ENCODE data around the gene OTUB2. TPM values are rescaled to one million over a fixed set of nuclear protein-coding genes. Genes with fewer than 3 reads are reported as not detected.
A peak's percentile ranks its signal among the peaks of the same experiment; 100 is the strongest.

The OTUB2 gene
- total RNA-seq, 1 donor from 2014 or later = 0.27 TPM

DNA sequence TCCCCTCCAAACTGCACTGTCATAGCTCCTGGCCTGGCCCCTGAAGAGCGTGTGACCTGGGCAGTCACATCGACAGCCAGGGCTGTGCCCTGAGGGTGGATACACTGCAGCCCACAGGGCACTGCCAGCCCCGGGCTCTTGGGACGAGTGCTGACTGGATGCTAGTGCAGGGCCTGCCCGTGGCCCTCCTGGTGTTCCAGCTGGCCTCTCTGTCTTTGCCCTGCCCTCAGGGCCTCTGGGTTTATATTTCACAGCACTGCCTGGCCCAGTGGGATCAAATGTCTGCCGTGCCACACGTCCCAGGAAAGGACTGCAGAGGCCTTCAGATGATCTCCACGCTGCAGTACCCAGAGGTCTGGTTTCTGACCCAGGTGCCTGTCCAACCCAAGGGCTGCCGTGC lies 39.2 kb upstream of the OTUB2 start:
- peak overlapping the region; percentile 89 for H3K27ac ChIP-seq (replicated peaks)
- H3K36me3 ChIP-seq = no peaks in the 10 kb centered on the region
- peaks cover 46% of the 10 kb centered on the region for H3K4me1 ChIP-seq
- intact Hi-C loops (cut with micrococcal nuclease) = no loop called here
- peak overlapping the region; percentile 50 for H3K4me3 ChIP-seq
- TF ChIP-seq, protein P1, sequence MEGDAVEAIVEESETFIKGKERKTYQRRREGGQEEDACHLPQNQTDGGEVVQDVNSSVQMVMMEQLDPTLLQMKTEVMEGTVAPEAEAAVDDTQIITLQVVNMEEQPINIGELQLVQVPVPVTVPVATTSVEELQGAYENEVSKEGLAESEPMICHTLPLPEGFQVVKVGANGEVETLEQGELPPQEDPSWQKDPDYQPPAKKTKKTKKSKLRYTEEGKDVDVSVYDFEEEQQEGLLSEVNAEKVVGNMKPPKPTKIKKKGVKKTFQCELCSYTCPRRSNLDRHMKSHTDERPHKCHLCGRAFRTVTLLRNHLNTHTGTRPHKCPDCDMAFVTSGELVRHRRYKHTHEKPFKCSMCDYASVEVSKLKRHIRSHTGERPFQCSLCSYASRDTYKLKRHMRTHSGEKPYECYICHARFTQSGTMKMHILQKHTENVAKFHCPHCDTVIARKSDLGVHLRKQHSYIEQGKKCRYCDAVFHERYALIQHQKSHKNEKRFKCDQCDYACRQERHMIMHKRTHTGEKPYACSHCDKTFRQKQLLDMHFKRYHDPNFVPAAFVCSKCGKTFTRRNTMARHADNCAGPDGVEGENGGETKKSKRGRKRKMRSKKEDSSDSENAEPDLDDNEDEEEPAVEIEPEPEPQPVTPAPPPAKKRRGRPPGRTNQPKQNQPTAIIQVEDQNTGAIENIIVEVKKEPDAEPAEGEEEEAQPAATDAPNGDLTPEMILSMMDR (IDR thresholded peaks at IDR 0.05; ENCODE audit: borderline replicate concordance) = no peak
- DNase-seq = peak; percentile 69
- H3K9me3 ChIP-seq (replicated peaks) = no peaks in the 10 kb centered on the region
- H3K27me3 ChIP-seq (ENCODE audit: low read depth) = no peaks in the 10 kb centered on the region

DNA sequence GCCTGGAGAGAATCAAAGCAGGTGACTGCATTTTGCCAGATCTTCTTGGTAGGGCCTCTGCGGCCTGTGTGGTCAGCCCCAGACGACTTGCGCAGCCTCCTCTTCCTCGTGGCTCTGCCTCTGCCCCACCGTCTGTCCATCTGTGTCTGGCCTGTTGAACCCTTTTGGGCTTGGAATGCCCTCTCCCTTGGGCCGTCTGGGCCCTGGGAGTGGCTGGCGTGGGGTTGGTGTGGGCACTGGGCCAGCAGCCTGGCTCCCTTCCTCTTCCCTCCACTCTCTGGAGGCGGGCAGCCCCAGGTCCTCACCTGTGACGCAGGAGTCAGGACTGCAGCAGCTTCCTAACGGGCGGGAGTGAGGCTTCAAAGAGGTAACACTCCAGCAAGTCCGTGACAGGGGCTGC lies 38.8 kb upstream of the OTUB2 start:
- peak overlapping the region; percentile 89 for H3K27ac ChIP-seq (replicated peaks)
- peaks cover 42% of the 10 kb centered on the region for H3K4me1 ChIP-seq
- no peaks in the 10 kb centered on the region for H3K36me3 ChIP-seq
- H3K27me3 ChIP-seq (ENCODE audit: low read depth) = no peaks in the 10 kb centered on the region
- peak overlapping the region; percentile 50 for H3K4me3 ChIP-seq
- TF ChIP-seq, protein P1 (IDR thresholded peaks at IDR 0.05; ENCODE audit: borderline replicate concordance) = no peak
- H3K9me3 ChIP-seq (replicated peaks) = no peaks in the 10 kb centered on the region
- DNase-seq = no peak
- intact Hi-C loops (cut with micrococcal nuclease) = no loop called here

GRCh38 chr14:93987815-93988476 lies 38.2 kb upstream of the OTUB2 start:
- TF ChIP-seq, protein P1 (IDR thresholded peaks at IDR 0.05; ENCODE audit: borderline replicate concordance) = no peak
- Histone ChIP-seq H3K27me3 (ENCODE audit: low read depth) (no peaks in the 10 kb centered on the region), H3K4me1 (peaks cover 36% of the 10 kb centered on the region), H3K4me3 (peak overlapping the region; percentile 50), H3K27ac (replicated peaks) (peak overlapping the region; percentile 89), H3K36me3 (no peaks in the 10 kb centered on the region), H3K9me3 (replicated peaks) (no peaks in the 10 kb centered on the region)
- intact Hi-C loops (cut with micrococcal nuclease) = no loop called here
- DNase-seq = no peak

- TF ChIP-seq, protein P1 (IDR thresholded peaks at IDR 0.05; ENCODE audit: borderline replicate concordance) = no peak
- H3K9me3 ChIP-seq (replicated peaks) = no peaks in the 10 kb centered on the region
- no peak for DNase-seq
- no peaks in the 10 kb centered on the region for H3K36me3 ChIP-seq
- intact Hi-C loops (cut with micrococcal nuclease) = no loop called here
- H3K4me1 ChIP-seq = peaks cover 20% of the 10 kb centered on the region
- no peak overlapping the region for H3K4me3 ChIP-seq
- no peaks in the 10 kb centered on the region for H3K27me3 ChIP-seq (ENCODE audit: low read depth)
- H3K27ac ChIP-seq (replicated peaks) = no peak overlapping the region
These were observed 36.2 kb upstream of the OTUB2 start for GRCh38 chr14:93989939-93990338.

DNA sequence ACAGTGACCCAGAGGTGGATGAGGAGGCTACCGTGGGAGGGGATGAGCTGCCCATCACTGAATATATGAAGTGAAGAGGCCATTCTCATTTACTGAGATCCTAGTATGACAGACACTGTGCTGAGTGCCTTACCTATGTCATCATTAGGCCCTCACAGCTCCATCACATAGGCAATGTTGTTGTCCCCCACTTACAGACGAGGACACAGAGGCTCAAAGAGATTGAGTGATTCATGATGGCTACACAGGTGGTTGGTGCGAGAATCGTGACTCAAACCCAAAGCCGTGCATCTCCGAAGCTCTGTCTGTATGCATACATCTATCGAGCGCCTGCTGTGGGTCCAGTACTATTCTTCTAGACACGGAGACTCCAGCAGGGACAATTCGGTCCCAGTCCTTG lies 34.9 kb upstream of the OTUB2 start:
- Histone ChIP-seq H3K9me3 (replicated peaks) (no peaks in the 10 kb centered on the region), H3K27me3 (ENCODE audit: low read depth) (no peaks in the 10 kb centered on the region), H3K27ac (replicated peaks) (no peak overlapping the region), H3K36me3 (no peaks in the 10 kb centered on the region), H3K4me3 (no peak overlapping the region), H3K4me1 (peaks cover 21% of the 10 kb centered on the region)
- TF ChIP-seq, protein P1 (IDR thresholded peaks at IDR 0.05; ENCODE audit: borderline replicate concordance) = no peak
- intact Hi-C loops (cut with micrococcal nuclease) = no loop called here
- no peak for DNase-seq
